NT2/D1 (cell line): ENCODE results near the gene DNAH8.

Experiments
- SUZ12 ChIP-seq: IDR thresholded peaks from 2 replicates; pipeline ENCODE4 v1.6.1; 2011; ENCODE audit not compliant: insufficient read length, insufficient read depth; ENCODE audit errors: extremely low read depth
- YY1 ChIP-seq: IDR thresholded peaks from 2 replicates; pipeline ENCODE4 v1.6.1; 2011; ENCODE audit not compliant: insufficient read length, insufficient read depth
- ZNF274 ChIP-seq: IDR thresholded peaks from 2 replicates; pipeline ENCODE4 v1.6.1; 2011; ENCODE audit warnings: mild to moderate bottlenecking, low read depth, low read length

DNA sequence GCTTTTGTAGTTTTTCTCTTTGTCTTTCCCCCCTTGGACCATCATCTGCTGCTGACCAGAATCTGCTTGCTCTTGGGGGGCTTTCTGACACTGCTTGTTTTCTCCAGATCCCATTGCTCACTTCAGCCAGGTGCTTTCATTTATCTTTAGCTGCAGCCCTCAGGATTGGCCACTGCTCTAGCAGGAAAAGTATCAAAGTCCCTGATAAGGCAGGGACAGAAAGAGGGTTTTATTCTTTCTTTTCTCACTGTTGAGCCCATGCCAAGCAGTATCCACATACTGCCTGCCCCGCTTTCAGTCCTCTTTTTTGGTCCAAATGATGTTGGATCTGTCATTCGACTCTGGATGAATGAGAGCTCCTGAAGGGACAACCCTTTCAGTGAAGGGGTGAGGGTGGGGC lies 141.4 kb downstream of the DNAH8 start:
- TF ChIP-seq SUZ12 (no peak), YY1 (no peak), ZNF274 (no peak)
